Ascending aorta (tissue), 2 donors: ENCODE data around the gene FARP2. TPM values are rescaled to one million over a fixed set of nuclear protein-coding genes. Genes with fewer than 3 reads are reported as not detected.

Experiments
- DNase-seq, 2 donors: peaks; one replicate each; pipeline ENCODE4 v3.0.0-alpha.2; 2019; ENCODE audit warnings: low spot score in 2 of 2
- H3K27ac ChIP-seq, 2 donors: fragments of 200-600 bp; sonication (generic); one replicate each; pipeline ENCODE4 v1.5.1; 2016 to 2017; ENCODE audit warnings: mild to moderate bottlenecking in 1 of 2
- H3K27me3 ChIP-seq: fragments of 200-600 bp; sonication (generic); one replicate; pipeline ENCODE4 v1.5.1; 2017
- H3K36me3 ChIP-seq, 2 donors: fragments of 200-600 bp; sonication (generic); one replicate each; pipeline ENCODE4 v1.5.1; 2016
- H3K4me1 ChIP-seq, 2 donors: fragments of 200-600 bp; sonication (generic); one replicate each; pipeline ENCODE4 v1.5.1; 2016 to 2017; ENCODE audit warnings: mild to moderate bottlenecking in 1 of 2
- H3K4me3 ChIP-seq, 2 donors: fragments of 200-600 bp; sonication (generic); one replicate each; pipeline ENCODE4 v1.5.1; 2016 to 2017; ENCODE audit warnings: mild to moderate bottlenecking in 1 of 2
- H3K9me3 ChIP-seq, 2 donors: fragments of 200-600 bp; sonication (generic); one replicate each; pipeline ENCODE4 v1.5.1; 2016
- intact Hi-C: fragments of 100-400 bp; cut with DNase I; formaldehyde crosslinking; loops from one replicate; pipeline ENCODE4 v1.15.1; 2023
- total RNA-seq: library from RNA; depleted of rRNA; stranded (reverse); fragments of >200 nt; gene quantifications from one replicate; pipeline ENCODE4 v1.1.0, GENCODE V29; 2016
- TF ChIP-seq, protein P1 (sequence below), 3 experiments: fragments of 200-600 bp in 2 of 3; fragments of 450-650 bp in 1 of 3; sonication (generic) in 2 of 3; IDR thresholded peaks; one replicate each; pipeline ENCODE4 v1.5.1; 2016 to 2019; ENCODE audit warnings: antibody characterized with exemption in 3 of 3, mild to moderate bottlenecking in 1 of 3, moderate library complexity in 1 of 3

The FARP2 gene
- total RNA-seq, 1 donor from 2014 or later, result 19.6 TPM

DNA sequence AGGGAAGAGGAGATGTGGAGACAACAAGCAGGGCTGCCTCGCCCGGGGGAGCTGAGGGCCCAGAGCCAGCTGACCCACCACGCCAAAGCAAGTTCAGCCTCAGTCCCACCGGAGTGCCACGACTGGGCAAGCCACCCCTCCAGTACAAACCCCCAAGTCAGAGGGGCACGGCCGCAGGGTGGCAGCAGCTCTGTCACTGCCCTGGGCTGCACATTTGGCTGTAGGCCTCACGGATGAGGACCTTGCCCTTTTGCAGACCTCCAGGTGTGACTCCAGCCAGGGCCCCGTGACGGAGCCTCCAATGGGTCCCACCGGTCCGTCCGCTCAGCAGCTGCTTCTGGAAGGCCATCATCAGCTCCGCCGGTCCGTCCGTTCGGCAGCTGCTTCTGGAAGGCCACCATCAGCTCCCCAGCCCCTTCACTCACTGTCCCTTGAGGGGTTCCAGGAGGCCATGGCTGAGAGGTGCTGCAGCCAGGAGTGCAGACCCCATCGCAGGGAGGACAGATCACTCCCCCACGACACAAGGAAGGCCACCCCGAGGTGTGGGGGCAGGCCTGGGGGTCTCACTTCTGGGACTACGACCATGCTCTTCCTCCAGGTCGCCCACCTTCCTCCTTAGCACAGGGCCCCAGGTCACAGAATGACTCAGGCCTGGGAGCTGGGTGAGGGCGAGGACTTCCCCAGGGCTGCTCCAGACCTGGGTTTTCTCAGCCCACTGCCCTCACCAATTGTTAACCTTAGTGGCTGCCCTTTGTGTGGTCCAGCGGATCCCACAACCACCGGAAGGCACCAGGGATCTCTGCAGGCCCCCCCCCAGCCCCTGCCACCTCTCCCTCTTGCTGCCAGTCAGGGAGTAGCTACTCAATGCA, 176.9 kb downstream of the FARP2 start:
- TF ChIP-seq, protein P1, sequence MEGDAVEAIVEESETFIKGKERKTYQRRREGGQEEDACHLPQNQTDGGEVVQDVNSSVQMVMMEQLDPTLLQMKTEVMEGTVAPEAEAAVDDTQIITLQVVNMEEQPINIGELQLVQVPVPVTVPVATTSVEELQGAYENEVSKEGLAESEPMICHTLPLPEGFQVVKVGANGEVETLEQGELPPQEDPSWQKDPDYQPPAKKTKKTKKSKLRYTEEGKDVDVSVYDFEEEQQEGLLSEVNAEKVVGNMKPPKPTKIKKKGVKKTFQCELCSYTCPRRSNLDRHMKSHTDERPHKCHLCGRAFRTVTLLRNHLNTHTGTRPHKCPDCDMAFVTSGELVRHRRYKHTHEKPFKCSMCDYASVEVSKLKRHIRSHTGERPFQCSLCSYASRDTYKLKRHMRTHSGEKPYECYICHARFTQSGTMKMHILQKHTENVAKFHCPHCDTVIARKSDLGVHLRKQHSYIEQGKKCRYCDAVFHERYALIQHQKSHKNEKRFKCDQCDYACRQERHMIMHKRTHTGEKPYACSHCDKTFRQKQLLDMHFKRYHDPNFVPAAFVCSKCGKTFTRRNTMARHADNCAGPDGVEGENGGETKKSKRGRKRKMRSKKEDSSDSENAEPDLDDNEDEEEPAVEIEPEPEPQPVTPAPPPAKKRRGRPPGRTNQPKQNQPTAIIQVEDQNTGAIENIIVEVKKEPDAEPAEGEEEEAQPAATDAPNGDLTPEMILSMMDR (IDR thresholded peaks at IDR 0.05), result no peak
- DNase-seq, result no peak

DNA sequence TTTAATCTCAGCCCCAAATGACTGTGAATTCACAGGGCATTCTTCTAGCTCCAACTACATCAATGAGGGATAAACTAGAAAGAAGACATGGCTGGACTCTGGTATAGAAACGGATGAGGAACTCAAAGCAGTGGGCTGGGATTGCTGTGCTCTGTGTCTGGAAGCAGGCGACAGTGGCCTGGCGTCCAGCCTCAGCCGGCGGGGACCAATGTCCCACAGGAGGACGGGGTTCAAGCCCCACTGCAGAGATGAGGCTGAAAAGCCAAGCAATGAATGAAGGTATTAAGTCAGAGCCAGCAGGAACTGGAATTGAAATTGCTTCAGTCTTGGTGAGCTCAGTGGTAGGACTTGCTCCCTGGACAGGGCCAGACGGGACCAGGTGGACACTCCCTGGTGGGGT, 178.2 kb downstream of the FARP2 start:
- H3K27ac ChIP-seq, result no peak overlapping the region
- intact Hi-C loops, result no loop called here
- H3K4me1 ChIP-seq, result no peaks in the 10 kb centered on the region
- no peak for DNase-seq
- no peaks in the 10 kb centered on the region for H3K27me3 ChIP-seq
- no peaks in the 10 kb centered on the region for H3K36me3 ChIP-seq
- TF ChIP-seq, protein P1 (IDR thresholded peaks at IDR 0.05), result no peak
- H3K9me3 ChIP-seq, result no peaks in the 10 kb centered on the region
- H3K4me3 ChIP-seq, result no peak overlapping the region

More for the DNA sequence above, 176.9 kb downstream of the FARP2 start:
- Histone ChIP-seq H3K36me3 (no peaks in the 10 kb centered on the region), H3K27me3 (no peaks in the 10 kb centered on the region), H3K9me3 (no peaks in the 10 kb centered on the region), H3K4me3 (no peak overlapping the region), H3K4me1 (no peaks in the 10 kb centered on the region), H3K27ac (no peak overlapping the region)
- intact Hi-C loops, result no loop called here

DNA sequence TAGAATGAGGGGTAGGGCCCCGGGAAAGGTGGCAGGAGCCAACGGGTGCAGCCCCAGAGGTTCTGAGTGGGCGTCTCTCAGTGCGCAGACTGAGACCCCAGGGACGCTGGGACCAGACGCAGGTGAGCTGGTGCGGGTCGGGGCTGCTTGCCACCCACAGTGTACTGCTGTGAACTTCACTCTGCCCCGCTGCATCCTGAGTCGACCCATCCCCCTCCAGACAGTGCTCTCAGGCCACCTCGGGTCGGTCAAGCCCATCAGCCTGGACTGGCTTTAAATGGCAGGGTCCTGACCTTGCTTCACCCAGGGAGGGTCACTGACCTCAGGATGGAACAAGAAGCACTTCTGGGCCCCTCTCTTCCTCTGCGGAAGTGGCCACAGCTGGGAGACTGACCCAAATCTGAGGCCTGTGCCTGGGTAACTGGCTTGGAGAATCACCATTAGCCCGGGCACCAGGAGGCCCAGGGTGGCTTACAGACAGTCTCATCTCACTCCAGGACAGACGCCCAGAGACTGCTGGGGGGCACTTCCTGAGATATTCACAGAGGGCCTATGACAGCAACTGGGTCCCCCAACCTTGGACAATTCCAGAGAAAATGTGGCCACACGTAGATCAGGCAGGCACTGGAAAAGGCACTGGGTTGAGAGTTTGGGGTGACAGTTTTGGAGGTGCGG, 178.8 kb downstream of the FARP2 start:
- Histone ChIP-seq H3K9me3 (no peaks in the 10 kb centered on the region), H3K4me1 (no peaks in the 10 kb centered on the region), H3K27me3 (no peaks in the 10 kb centered on the region), H3K27ac (no peak overlapping the region), H3K4me3 (no peak overlapping the region), H3K36me3 (no peaks in the 10 kb centered on the region)
- DNase-seq, result no peak
- intact Hi-C loops, result no loop called here
- TF ChIP-seq, protein P1 (IDR thresholded peaks at IDR 0.05), result no peak

DNA sequence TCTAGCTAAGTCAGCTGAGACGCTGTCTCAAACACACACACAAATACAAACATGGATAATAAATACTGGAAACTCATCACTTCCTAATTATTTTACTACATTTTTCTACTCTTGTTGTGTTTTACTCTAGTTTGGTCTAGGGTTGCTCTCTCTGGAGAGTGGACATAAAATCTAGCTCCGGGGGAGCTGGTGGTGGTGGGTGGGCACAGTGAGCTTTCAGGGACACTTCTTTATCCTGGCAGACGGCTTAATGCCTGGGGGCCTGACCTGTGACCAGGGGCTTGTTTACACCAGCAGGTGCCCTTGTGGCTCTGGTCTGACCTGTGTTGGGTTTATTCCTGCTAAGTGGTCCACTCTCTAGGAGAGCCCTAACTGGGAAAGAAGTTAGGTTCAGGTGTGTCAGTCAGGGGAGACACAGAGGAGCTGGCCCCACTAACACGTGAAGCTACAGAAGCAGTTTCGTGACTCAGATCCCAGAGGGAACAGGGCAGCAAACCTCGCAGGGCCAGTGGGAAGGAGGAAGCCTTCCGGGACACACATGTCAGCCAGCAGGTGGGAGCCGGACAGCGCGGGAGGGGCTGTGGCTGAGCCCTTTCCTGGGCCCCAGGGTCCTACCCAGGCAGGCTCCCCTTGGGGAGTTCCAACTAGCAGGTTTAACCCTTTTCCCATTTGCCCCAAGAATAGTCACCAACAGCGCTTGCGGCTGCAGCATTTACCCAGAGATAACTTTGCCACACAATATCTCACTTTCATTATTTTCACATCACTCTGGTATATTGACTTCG, 180.0 kb downstream of the FARP2 start:
- TF ChIP-seq, protein P1 (IDR thresholded peaks at IDR 0.05), result no peak
- no peak overlapping the region for H3K4me3 ChIP-seq
- intact Hi-C loops, result no loop called here
- H3K9me3 ChIP-seq, result no peaks in the 10 kb centered on the region
- peaks cover 4% of the 10 kb centered on the region in 2 donors for H3K4me1 ChIP-seq
- H3K27ac ChIP-seq, result no peak overlapping the region
- no peak for DNase-seq
- H3K27me3 ChIP-seq, result no peaks in the 10 kb centered on the region
- no peaks in the 10 kb centered on the region for H3K36me3 ChIP-seq

DNA sequence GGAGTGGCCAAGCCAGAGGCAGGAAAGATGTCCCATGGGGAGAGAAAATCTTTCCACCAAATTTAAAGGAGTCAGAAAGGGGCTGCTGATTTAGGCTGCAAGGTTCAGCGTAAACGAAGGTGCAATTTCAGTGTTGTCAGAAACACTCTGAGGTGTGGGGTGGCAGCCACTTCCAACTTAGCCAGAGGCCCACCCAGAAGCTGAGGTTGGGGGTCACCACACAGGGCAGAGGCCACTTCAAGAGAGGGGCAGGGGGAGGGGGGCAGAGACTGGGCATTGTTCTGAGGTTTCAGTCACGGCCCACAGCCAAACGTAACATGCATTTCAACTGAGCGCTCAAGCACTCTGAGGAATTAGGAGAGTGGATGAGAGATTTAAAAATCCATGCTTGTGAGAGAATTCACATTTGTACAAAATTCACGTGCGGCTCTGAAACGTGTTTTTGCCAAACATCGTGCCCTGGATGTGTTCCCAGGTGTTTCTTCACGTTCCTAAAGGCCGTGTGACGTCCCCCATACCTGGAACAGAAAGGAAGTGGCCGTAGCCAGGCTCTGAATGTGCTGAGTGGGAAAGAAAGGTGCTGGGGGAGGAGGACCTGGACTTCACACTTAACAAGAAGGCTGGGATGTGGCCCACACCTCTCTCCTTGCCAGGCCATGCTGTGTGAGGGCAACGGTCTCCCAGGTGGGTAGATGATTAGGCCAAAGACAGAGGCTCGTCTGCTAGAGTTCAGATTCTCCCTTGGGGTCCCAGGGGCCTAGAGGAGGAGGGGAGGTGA, 182.9 kb downstream of the FARP2 start:
- H3K9me3 ChIP-seq, result no peaks in the 10 kb centered on the region
- intact Hi-C loops, result no loop called here
- TF ChIP-seq, protein P1 (IDR thresholded peaks at IDR 0.05), result no peak
- H3K27ac ChIP-seq, result peak overlapping the region in 1 of 2 donors; percentile 86
- H3K4me1 ChIP-seq, result peaks cover 8 to 11% of the 10 kb centered on the region in 2 donors
- H3K27me3 ChIP-seq, result peaks cover 4% of the 10 kb centered on the region
- H3K4me3 ChIP-seq, result no peak overlapping the region
- H3K36me3 ChIP-seq, result no peaks in the 10 kb centered on the region
- no peak for DNase-seq
